HepG2 (cell line): Measurements from ENCODE around the gene IFNA1. TPM values are rescaled to one million over a fixed set of nuclear protein-coding genes. Genes with fewer than 3 reads are reported as not detected.

Experiments used
- ATAC-seq: fragments of 200-7000 bp; cut with Tn5 transposase; 3 replicates; pipeline ENCODE4 v1.9.1; 2020; ENCODE audit warnings: mild to moderate bottlenecking, moderate library complexity
- BruUV-seq: library from RNA; stranded (reverse); fragments of 400-500 nt; replicated peaks from 2 replicates; lab custom pipeline; 2021; lab: Mats Ljungman, UMichigan
- CTCF ChIA-PET: fragments of 300-600 bp; formaldehyde crosslinking; extraction: SDS; loops from one replicate; lab custom pipeline; 2021; ENCODE audit warnings: low total read pairs, inconsistent platforms, low intra/inter-chr PET ratio; lab: Yijun Ruan, JAX
- POLR2A ChIA-PET: fragments of 350-600 bp; sonication (Branson Sonifier 250); formaldehyde crosslinking; loops from one replicate; lab custom pipeline; 2020; ENCODE audit warnings: antibody characterized with exemption, inconsistent platforms; lab: Yijun Ruan, JAX
- DNase-seq: peaks from one replicate; pipeline ENCODE4 v3.0.0-alpha.2; 2015; ENCODE audit warnings: low spot score
- FAIRE-seq: peaks from 3 replicates; lab custom pipeline; 2011; peaks lifted over from hg19 to GRCh38; lab: Jason Lieb, UNC
- H2AFZ ChIP-seq: one replicate; pipeline ENCODE4 v1.6.1; 2011; ENCODE audit warnings: low read length, inconsistent platforms
- H3K27ac ChIP-seq: fragments of 300-600 bp; 3 replicates; pipeline ENCODE4 v1.8.0; 2011; ENCODE audit warnings: mixed run types, mild to moderate bottlenecking, mixed read lengths, low read length, inconsistent platforms; ENCODE audit not compliant: insufficient read depth; ENCODE audit errors: extremely low read length
- H3K27me3 ChIP-seq, 2 experiments: fragments of 200-600 bp in 1 of 2; 2 replicates in 1 of 2; 3 replicates in 1 of 2; pipeline versions ENCODE4 v1.6.0 to v1.8.0; 2011; ENCODE audit warnings: low read length in 2 of 2, mild to moderate bottlenecking in 2 of 2, moderate library complexity in 2 of 2, inconsistent platforms in 1 of 2; ENCODE audit not compliant: insufficient read depth in 2 of 2, control insufficient read depth in 1 of 2
- H3K36me3 ChIP-seq, 2 experiments: fragments of 200-600 bp in 1 of 2; replicated peaks in 1 of 2; 2 replicates in 1 of 2; 3 replicates in 1 of 2; pipeline versions ENCODE4 v1.5.1 to v1.8.0; 2011; ENCODE audit warnings: low read length in 2 of 2, inconsistent platforms in 1 of 2; ENCODE audit not compliant: insufficient read depth in 2 of 2, control insufficient read depth in 1 of 2
- H3K4me1 ChIP-seq: 2 replicates; pipeline ENCODE4 v1.5.1; 2012; ENCODE audit warnings: low read length, inconsistent platforms; ENCODE audit not compliant: insufficient read depth
- H3K4me2 ChIP-seq: 2 replicates; pipeline ENCODE4 v1.6.0; 2011; ENCODE audit warnings: low read depth, low read length, inconsistent platforms
- H3K4me3 ChIP-seq, 3 experiments: fragments of 200-600 bp in 1 of 3; sonication (generic), shearing (Covaris generic) in 1 of 3; replicated peaks in 1 of 3; 2 replicates each; pipeline ENCODE4 v1.5.1; 2011 to 2016; ENCODE audit warnings: low read length in 3 of 3, inconsistent platforms in 2 of 3, low read depth in 2 of 3, mild to moderate bottlenecking in 2 of 3, control low read depth in 1 of 3, mixed read lengths in 1 of 3; ENCODE audit not compliant: insufficient read depth in 1 of 3
- H3K79me2 ChIP-seq: one replicate; pipeline ENCODE4 v1.6.1; 2011; ENCODE audit warnings: low read length, inconsistent platforms; ENCODE audit not compliant: insufficient read depth
- H3K9ac ChIP-seq: 2 replicates; pipeline ENCODE4 v1.6.0; 2011; ENCODE audit warnings: mild to moderate bottlenecking, low read depth, low read length, inconsistent platforms; ENCODE audit not compliant: insufficient read depth
- H3K9me3 ChIP-seq: 2 replicates; pipeline ENCODE4 v1.5.1; 2012; ENCODE audit warnings: mild to moderate bottlenecking, low read length
- H4K20me1 ChIP-seq: 2 replicates; pipeline ENCODE4 v1.6.0; 2011; ENCODE audit warnings: inconsistent platforms, mild to moderate bottlenecking, low read length, moderate library complexity; ENCODE audit not compliant: insufficient read depth
- AGO1 ChIP-seq: fragments of 200-400 bp; formaldehyde crosslinking; IDR thresholded peaks from 2 replicates; pipeline ENCODE4 v1.6.1; 2017; ENCODE audit warnings: mild to moderate bottlenecking, low read depth, low read length, moderate library complexity; ENCODE audit not compliant: poor library complexity, severe bottlenecking
- AKAP8 ChIP-seq: sonication (generic); formaldehyde crosslinking; IDR thresholded peaks from 2 replicates; pipeline ENCODE4 v1.5.1; 2020; ENCODE audit warnings: mild to moderate bottlenecking, missing genetic modification reagents
- CHD4 ChIP-seq: fragments of 200-600 bp; sonication (generic); IDR thresholded peaks from 2 replicates; pipeline ENCODE4 v1.7.0; 2017; ENCODE audit warnings: mild to moderate bottlenecking, low read length, borderline replicate concordance
- ETV6 ChIP-seq: sonication (generic); formaldehyde crosslinking; conservative IDR thresholded peaks from 2 replicates; pipeline ENCODE4 v1.4.0; 2020; ENCODE audit warnings: missing genetic modification reagents
- HNRNPH1 ChIP-seq: fragments of 200-400 bp; formaldehyde crosslinking; optimal IDR thresholded peaks from 2 replicates; pipeline ENCODE3; 2017; ENCODE audit warnings: mild to moderate bottlenecking, low read depth, low read length
- HNRNPLL ChIP-seq: fragments of 200-400 bp; formaldehyde crosslinking; IDR thresholded peaks from 2 replicates; pipeline ENCODE4 v1.6.1; 2017; ENCODE audit warnings: mild to moderate bottlenecking, low read depth, low read length; ENCODE audit not compliant: poor library complexity, severe bottlenecking
- NAIF1 ChIP-seq: sonication (generic); formaldehyde crosslinking; IDR thresholded peaks from 2 replicates; pipeline ENCODE4 v1.5.0; 2020; ENCODE audit warnings: mild to moderate bottlenecking, missing genetic modification reagents, borderline replicate concordance
- PAWR ChIP-seq: sonication (generic); formaldehyde crosslinking; IDR thresholded peaks from 2 replicates; pipeline ENCODE4 v1.4.0; 2020; ENCODE audit warnings: missing genetic modification reagents, mild to moderate bottlenecking, borderline replicate concordance
- POLR2A ChIP-seq, 2 experiments: IDR thresholded peaks; 2 replicates each; pipeline ENCODE4 v1.6.1; 2011; ENCODE audit warnings: low read depth in 2 of 2, low read length in 2 of 2, mild to moderate bottlenecking in 1 of 2, moderate library complexity in 1 of 2; ENCODE audit not compliant: insufficient read depth in 1 of 2
- ZNF232 ChIP-seq: sonication (generic); formaldehyde crosslinking; IDR thresholded peaks from 2 replicates; pipeline ENCODE4 v1.4.0; 2020; ENCODE audit warnings: missing genetic modification reagents, borderline replicate concordance
- ZNF260 ChIP-seq: sonication (generic); formaldehyde crosslinking; IDR thresholded peaks from 2 replicates; pipeline ENCODE4 v1.4.0; 2020; ENCODE audit warnings: missing genetic modification reagents, low read depth, mild to moderate bottlenecking, borderline replicate concordance
- ZNF552 ChIP-seq: sonication (generic); formaldehyde crosslinking; IDR thresholded peaks from 2 replicates; pipeline ENCODE4 v1.9.0; 2022; ENCODE audit warnings: missing genetic modification reagents, mild to moderate bottlenecking, borderline replicate concordance
- ZNF800 ChIP-seq: sonication (generic); formaldehyde crosslinking; IDR thresholded peaks from 2 replicates; pipeline ENCODE4 v1.4.0; 2020; ENCODE audit warnings: missing genetic modification reagents
- WGBS: methylation state at CpG from one replicate; pipeline ENCODE4 v1.1.6; 2017; ENCODE audit warnings: low lambda C conversion rate; 5-methylcytosine and 5-hydroxymethylcytosine counted together
- in situ Hi-C: cut with HindIII; loops from 2 replicates; pipeline ENCODE4 v1.10.0; 2017; ENCODE audit warnings: low pct_unique_long_range_greater_than_20kb; ENCODE audit not compliant: extremely low pct_ligation_motif_present
- intact Hi-C: fragments of 100-400 bp; cut with micrococcal nuclease; formaldehyde crosslinking; loops from one replicate; pipeline ENCODE4 v1.10.0; 2022; ENCODE audit not compliant: unreplicated experiment
- polyA plus RNA-seq, 8 experiments: library from polyadenylated mRNA; depleted of rRNA in 3 of 8; stranded (reverse) in 7 of 8; unstranded in 1 of 8; fragments of >200 nt; fragmentation: Illumina TruSeq in 4 of 8; extraction: Trizol in 4 of 8; gene quantifications; 2 replicates each; pipeline versions ENCODE4 v1.2.1 to v1.2.3, GENCODE V29; 2011 to 2016; ENCODE audit warnings: low read depth in 4 of 8, missing spikeins in 1 of 8, mixed read lengths in 1 of 8; ENCODE audit not compliant: insufficient read depth in 1 of 8
- total RNA-seq, 5 experiments: library from RNA; depleted of rRNA; stranded (reverse); fragments of >200 nt; fragmentation: Illumina TruSeq; extraction: Trizol; gene quantifications; 2 replicates each; pipeline ENCODE4 v1.2.3, GENCODE V29; 2016; ENCODE audit warnings: low read depth in 1 of 5
- TF ChIP-seq, protein P1 (sequence below): sonication (generic); formaldehyde crosslinking; IDR thresholded peaks from 2 replicates; pipeline ENCODE4 v1.5.0; 2020; ENCODE audit warnings: missing genetic modification reagents, mild to moderate bottlenecking, borderline replicate concordance
- TF ChIP-seq, protein P2 (sequence below): sonication (generic); formaldehyde crosslinking; IDR thresholded peaks from 2 replicates; pipeline ENCODE4 v1.8.1; 2023; ENCODE audit warnings: mild to moderate bottlenecking, moderate library complexity, missing genetic modification reagents
- TF ChIP-seq, protein P3 (sequence below): sonication (generic); formaldehyde crosslinking; IDR thresholded peaks from 2 replicates; pipeline ENCODE4 v1.4.0; 2020; ENCODE audit warnings: mild to moderate bottlenecking, missing genetic modification reagents

IFNA1 gene
- total and polyA plus RNA-seq, 2 of the 13 experiments (the other 11 are each of a cell fraction or from before 2014, with no cell fraction given), result not detected

GRCh38 chr9:21402386-21403251 lies 37.6 kb upstream of the IFNA1 start:
- DNase-seq (no peak), FAIRE-seq (no peak), ATAC-seq (peak; percentile 51; the same call in 2 of the 3 replicates)
- Histone ChIP-seq H3K79me2 (no peaks in the 10 kb centered on the region), H3K9ac (no peak overlapping the region), H2AFZ (no peak overlapping the region), H3K4me2 (no peak overlapping the region), H3K27me3 (no peaks in the 10 kb centered on the region), H3K4me3 (no peak overlapping the region), H3K4me1 (no peaks in the 10 kb centered on the region), H3K9me3 (no peaks in the 10 kb centered on the region), H4K20me1 (no peaks in the 10 kb centered on the region), H3K27ac (no peak overlapping the region), H3K36me3 (no peaks in the 10 kb centered on the region)
- TF ChIP-seq ZNF232 (CRISPR knock-in tag) (no peak), POLR2A (IDR thresholded peaks at IDR 0.05; ENCODE audit: insufficient read depth in 1 of 2, low read depth in 2 of 2, low read length in 2 of 2) (no peak), HNRNPLL (peak; percentile 100), NAIF1 (peak; percentile 97), CHD4 (no peak), ZNF552 (CRISPR knock-in tag) (no peak), HNRNPH1 (peak; percentile 30), AGO1 (peak; percentile 82), AKAP8 (CRISPR knock-in tag) (no peak), ZNF260 (no peak), ETV6 (no peak), ZNF800 (CRISPR knock-in tag) (peak; percentile 36; the same call in 1 of the 2 replicates), PAWR (CRISPR knock-in tag) (no peak)
- TF ChIP-seq, protein P1, sequence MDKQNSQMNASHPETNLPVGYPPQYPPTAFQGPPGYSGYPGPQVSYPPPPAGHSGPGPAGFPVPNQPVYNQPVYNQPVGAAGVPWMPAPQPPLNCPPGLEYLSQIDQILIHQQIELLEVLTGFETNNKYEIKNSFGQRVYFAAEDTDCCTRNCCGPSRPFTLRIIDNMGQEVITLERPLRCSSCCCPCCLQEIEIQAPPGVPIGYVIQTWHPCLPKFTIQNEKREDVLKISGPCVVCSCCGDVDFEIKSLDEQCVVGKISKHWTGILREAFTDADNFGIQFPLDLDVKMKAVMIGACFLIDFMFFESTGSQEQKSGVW (CRISPR knock-in tag), result no peak
- TF ChIP-seq, protein P2, sequence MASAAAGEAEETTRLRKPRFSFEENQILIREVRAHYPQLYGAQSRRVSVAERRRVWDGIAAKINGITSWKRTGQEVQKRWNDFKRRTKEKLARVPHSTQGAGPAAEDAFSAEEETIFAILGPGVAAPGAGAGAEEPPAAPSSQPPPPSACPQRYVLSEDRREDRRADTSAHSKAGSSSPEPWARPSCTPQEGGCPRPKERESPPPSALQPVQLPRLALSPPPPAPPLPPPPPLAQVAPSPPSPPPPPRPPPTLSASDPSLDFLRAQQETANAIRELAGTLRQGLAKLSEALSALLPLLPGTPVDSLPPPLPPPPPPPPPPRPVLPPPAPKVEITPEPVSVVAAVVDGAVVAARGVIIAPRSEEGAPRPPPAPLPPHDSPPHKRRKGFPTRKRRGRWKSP (CRISPR knock-in tag), result peak; percentile 82; the same call in 1 of the 2 replicates
- TF ChIP-seq, protein P3, sequence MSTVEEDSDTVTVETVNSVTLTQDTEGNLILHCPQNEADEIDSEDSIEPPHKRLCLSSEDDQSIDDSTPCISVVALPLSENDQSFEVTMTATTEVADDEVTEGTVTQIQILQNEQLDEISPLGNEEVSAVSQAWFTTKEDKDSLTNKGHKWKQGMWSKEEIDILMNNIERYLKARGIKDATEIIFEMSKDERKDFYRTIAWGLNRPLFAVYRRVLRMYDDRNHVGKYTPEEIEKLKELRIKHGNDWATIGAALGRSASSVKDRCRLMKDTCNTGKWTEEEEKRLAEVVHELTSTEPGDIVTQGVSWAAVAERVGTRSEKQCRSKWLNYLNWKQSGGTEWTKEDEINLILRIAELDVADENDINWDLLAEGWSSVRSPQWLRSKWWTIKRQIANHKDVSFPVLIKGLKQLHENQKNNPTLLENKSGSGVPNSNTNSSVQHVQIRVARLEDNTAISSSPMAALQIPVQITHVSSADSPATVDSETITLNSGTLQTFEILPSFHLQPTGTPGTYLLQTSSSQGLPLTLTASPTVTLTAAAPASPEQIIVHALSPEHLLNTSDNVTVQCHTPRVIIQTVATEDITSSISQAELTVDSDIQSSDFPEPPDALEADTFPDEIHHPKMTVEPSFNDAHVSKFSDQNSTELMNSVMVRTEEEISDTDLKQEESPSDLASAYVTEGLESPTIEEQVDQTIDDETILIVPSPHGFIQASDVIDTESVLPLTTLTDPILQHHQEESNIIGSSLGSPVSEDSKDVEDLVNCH (CRISPR knock-in tag), result no peak
- intact Hi-C loops, result no loop called here
- ChIA-PET POLR2A (no interaction called here), CTCF (no interaction called here)
- 36% methylated on average over 11 of the region's 53 CpGs for WGBS
- BruUV-seq, result no TSS peak
- in situ Hi-C loops, result no loop called here
